OCI-LY3 (cell line): ENCODE data around the gene EFNB3.

Experiments used
- H2AFZ ChIP-seq: fragments of 200-600, 300-600 bp; shearing (Covaris generic); 2 replicates; pipeline ENCODE4 v1.6.0; 2014; ENCODE audit warnings: antibody characterized with exemption, low read depth, low read length
- H3K27ac ChIP-seq: fragments of 200-600, 300-600 bp; sonication (generic); 2 replicates; pipeline ENCODE4 v1.5.1; 2014; ENCODE audit warnings: mild to moderate bottlenecking, low read length, moderate library complexity, mixed read lengths
- H3K27me3 ChIP-seq: fragments of 200-600, 300-600 bp; sonication (generic); 2 replicates; pipeline ENCODE4 v1.6.1; 2014; ENCODE audit warnings: low read depth, low read length, mixed read lengths
- H3K36me3 ChIP-seq: fragments of 200-600, 300-600 bp; sonication (generic); replicated peaks from 2 replicates; pipeline ENCODE3; 2014; ENCODE audit warnings: low read depth, low read length, mixed read lengths
- H3K4me1 ChIP-seq: fragments of 300-600, 200-600 bp; sonication (generic); 2 replicates; pipeline ENCODE4 v1.6.1; 2014; ENCODE audit warnings: low read length, mixed read lengths
- H3K4me2 ChIP-seq: fragments of 200-600, 300-600 bp; sonication (generic); 2 replicates; pipeline ENCODE4 v1.6.1; 2014; ENCODE audit warnings: low read length, mixed read lengths
- H3K4me3 ChIP-seq: fragments of 300-600, 200-600 bp; sonication (generic); 2 replicates; pipeline ENCODE4 v1.5.1; 2014; ENCODE audit warnings: antibody characterized with exemption, mild to moderate bottlenecking, low read length, moderate library complexity
- H3K79me2 ChIP-seq: fragments of 300-600, 200-600 bp; shearing (Covaris generic); 2 replicates; pipeline ENCODE4 v1.6.1; 2014; ENCODE audit warnings: mild to moderate bottlenecking, low read length, mixed read lengths
- H3K9ac ChIP-seq: fragments of 300-600, 200-600 bp; shearing (Covaris generic); 2 replicates; pipeline ENCODE4 v1.6.0; 2014; ENCODE audit warnings: mild to moderate bottlenecking, low read length, moderate library complexity
- H3K9me3 ChIP-seq: fragments of 200-600, 300-600 bp; shearing (Covaris generic); 2 replicates; pipeline ENCODE4 v1.6.1; 2014; ENCODE audit warnings: low read length, mixed read lengths; ENCODE audit not compliant: insufficient read depth
- H4K20me1 ChIP-seq: fragments of 200-600, 300-600 bp; sonication (generic); 2 replicates; pipeline ENCODE4 v1.6.1; 2016; ENCODE audit warnings: low read length, mixed read lengths; ENCODE audit not compliant: insufficient read depth
- EZH2phosphoT487 ChIP-seq: fragments of 200-600 bp; shearing (Covaris generic); IDR thresholded peaks from 2 replicates; pipeline ENCODE4 v1.6.1; 2018; ENCODE audit warnings: antibody characterized with exemption, mixed run types, low read depth
- TF ChIP-seq, protein P1 (sequence below): fragments of 200-600, 300-600 bp; sonication (generic); IDR thresholded peaks from 2 replicates; pipeline ENCODE4 v1.5.1; 2014; ENCODE audit warnings: antibody characterized with exemption, low read length, low read depth

The EFNB3 gene

DNA sequence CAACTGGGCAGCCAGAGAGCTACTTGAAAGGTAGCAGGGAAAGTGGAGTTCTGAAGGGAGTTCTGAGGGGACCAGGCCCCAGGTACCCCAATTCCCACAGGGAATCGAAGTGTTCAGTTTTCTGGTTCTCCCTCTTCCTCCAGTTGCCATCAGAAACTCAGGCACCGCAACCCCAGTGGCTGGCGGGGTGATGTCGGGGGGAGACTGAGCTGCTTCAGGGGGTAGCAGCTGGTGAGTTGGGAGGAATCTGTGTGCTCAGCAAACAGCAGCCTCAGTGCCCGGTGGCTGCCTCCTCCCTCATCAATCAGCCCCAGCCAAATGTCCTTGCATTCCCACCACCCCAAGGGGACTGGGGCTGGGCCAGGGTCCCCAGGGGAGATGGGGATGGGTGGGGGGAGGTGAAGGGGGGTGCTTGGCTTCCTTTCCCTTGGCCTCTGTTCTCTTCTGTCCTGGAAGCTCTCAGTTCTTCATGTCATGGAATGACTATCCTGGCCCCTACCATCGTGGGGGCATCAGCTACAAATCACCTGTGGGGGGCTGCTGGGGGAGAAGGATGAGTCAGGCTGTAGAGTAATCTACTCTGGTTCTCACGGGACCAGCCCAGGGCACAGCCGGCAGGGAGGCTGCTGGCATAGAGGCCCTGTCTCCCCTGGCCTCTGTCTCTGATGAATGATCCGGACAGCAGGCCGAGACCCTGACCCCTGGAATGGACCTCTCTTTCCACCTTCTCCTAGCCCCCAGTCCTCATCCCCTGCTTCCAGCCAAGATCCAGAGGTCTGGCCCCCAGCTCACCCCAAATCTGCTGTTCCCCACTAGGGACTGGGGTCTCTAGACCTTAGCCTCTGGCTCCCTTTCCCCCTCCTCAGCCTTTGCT is 10.0 kb downstream of the EFNB3 start:
- Histone ChIP-seq H3K4me3 (no peak overlapping the region), H3K4me2 (no peak overlapping the region), H3K9me3 (no peaks in the 10 kb centered on the region), H2AFZ (no peak overlapping the region), H4K20me1 (no peaks in the 10 kb centered on the region), H3K27me3 (peaks cover 42% of the 10 kb centered on the region), H3K36me3 (no peaks in the 10 kb centered on the region), H3K79me2 (no peaks in the 10 kb centered on the region), H3K9ac (no peak overlapping the region), H3K4me1 (peaks cover 17% of the 10 kb centered on the region), H3K27ac (no peak overlapping the region)
- TF ChIP-seq, protein P1, sequence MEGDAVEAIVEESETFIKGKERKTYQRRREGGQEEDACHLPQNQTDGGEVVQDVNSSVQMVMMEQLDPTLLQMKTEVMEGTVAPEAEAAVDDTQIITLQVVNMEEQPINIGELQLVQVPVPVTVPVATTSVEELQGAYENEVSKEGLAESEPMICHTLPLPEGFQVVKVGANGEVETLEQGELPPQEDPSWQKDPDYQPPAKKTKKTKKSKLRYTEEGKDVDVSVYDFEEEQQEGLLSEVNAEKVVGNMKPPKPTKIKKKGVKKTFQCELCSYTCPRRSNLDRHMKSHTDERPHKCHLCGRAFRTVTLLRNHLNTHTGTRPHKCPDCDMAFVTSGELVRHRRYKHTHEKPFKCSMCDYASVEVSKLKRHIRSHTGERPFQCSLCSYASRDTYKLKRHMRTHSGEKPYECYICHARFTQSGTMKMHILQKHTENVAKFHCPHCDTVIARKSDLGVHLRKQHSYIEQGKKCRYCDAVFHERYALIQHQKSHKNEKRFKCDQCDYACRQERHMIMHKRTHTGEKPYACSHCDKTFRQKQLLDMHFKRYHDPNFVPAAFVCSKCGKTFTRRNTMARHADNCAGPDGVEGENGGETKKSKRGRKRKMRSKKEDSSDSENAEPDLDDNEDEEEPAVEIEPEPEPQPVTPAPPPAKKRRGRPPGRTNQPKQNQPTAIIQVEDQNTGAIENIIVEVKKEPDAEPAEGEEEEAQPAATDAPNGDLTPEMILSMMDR, result no peak
- no peak for TF ChIP-seq EZH2phosphoT487

DNA sequence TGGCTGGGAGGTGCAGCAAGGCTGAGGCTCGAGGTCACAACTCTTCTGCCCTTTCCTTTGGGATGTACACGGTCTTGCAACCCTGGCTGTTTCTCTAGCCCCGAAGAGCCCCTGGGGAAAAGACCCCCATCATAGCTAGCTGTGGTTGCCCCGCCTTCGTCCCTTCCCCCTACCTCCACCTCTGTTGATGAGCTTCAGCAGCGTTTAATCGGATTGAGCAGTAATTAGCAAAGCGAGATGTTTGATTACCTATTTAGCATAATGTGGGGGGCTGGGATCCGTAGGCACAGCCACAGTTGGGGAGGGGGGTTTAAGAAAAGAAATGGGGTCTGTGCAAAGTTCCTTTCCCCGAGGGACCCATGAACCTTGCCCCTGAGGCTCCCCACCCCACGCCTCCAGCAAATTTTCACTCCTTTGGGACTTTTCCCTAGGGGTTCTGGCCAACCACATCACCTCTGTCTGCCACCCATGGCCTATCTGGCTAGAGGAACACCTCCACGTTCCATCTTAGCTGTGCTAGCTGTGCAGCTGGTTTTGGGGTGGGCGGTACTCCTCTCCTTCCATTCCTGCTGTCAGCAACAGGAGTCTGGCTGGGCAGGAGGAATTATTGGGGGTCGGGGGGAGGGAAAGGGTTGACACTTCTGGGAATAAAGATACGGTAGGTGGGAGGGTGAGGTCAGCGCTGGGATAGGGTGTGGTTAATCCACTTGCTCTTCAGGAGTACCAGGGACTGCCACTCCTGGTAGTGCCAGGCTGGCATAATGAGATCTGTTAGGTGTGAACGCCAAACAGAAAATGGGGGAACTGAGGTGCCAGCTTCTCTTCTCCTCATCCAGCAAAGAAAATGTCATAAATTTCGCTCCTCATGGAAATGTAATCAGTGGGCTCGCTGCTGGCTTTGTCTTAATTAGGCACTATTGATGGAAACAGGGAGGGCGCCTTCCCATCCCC is 11.2 kb downstream of the EFNB3 start:
- TF ChIP-seq EZH2phosphoT487, result no peak
- TF ChIP-seq, protein P1, result no peak
- Histone ChIP-seq H3K4me3 (peak overlapping the region; percentile 83), H3K4me1 (peaks cover 9% of the 10 kb centered on the region), H3K4me2 (peak overlapping the region; percentile 95), H3K36me3 (no peaks in the 10 kb centered on the region), H3K9me3 (no peaks in the 10 kb centered on the region), H3K9ac (peak overlapping the region; percentile 57), H3K79me2 (no peaks in the 10 kb centered on the region), H3K27me3 (peaks cover 44% of the 10 kb centered on the region), H4K20me1 (no peaks in the 10 kb centered on the region), H3K27ac (no peak overlapping the region), H2AFZ (peak overlapping the region; percentile 63; the same call in 1 of the 2 replicates)

DNA sequence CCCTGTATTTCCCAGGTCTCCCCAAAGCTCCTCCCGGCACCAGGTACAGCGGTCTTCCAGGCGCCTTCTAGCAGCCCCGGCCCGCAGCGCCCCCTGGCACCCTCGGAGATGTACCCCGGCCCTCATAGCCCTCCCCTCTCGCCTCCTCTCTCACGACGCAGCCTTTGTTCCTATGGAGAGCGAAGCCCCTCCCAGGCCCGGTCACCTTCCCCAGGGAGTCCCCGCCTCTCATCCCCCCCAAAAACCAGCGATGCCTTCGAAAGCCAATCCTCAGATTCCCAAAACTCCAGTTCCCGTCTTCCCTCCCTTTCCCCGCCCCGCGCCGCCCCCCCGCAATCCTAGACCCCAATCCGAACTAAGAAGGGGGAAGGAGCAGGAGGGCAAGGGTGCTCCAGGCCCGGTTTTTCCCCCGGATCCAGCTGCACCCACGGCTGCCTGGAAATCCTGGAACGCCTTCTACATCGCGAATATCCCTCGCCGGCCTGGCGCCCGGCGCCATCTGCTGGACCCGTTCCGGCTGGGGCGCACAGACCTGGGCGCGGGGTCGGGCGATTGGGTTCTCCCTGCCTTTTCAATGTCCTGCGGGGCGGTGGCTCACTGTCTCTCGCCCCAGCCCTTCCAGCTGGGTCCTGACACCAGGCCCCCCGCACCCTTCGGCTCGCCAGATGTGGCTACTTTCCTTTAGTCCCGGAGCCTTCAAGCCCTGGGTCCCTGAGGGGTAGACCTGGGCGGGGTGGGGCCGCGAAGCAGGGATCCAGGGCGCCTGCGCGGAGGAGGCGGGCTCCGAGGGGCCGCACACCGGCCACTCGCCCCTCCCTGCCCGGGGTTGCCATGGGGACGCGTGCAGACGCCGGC is 12.1 kb downstream of the EFNB3 start, which contains the start of gene DNAH2:
Gene DNAH2 (plus strand): TSS at position 844 of the 855 bp plus-strand sequence. CDS start 1,991 bp downstream, outside the sequence.
- Histone ChIP-seq H3K27ac (no peak within 1 kb of the TSS), H3K9me3 (no peaks in the 10 kb centered on the region), H3K79me2 (no peaks in the 10 kb centered on the region), H3K36me3 (no peaks in the 10 kb centered on the region), H3K4me3 (peak within 1 kb of the TSS; percentile 83), H3K9ac (peak within 1 kb of the TSS; percentile 57), H3K4me2 (peak within 1 kb of the TSS; percentile 95), H3K4me1 (peaks cover 9% of the 10 kb centered on the region), H4K20me1 (no peaks in the 10 kb centered on the region), H3K27me3 (peaks cover 44% of the 10 kb centered on the region), H2AFZ (peak within 1 kb of the TSS; percentile 63; the same call in 1 of the 2 replicates)
- TF ChIP-seq EZH2phosphoT487, result no peak
- TF ChIP-seq, protein P1, result peak; percentile 52
